HK-2 (cell line): Measurements from ENCODE around the gene SHISA3.

Source experiments
- DNase-seq: peaks from one replicate; pipeline ENCODE4 v3.0.0-alpha.2; 2018; ENCODE audit not compliant: unreplicated experiment

The SHISA3 gene

GRCh38 chr4:42445038-42445437 is 47.8 kb downstream of the SHISA3 start:
- no peak for DNase-seq

DNA sequence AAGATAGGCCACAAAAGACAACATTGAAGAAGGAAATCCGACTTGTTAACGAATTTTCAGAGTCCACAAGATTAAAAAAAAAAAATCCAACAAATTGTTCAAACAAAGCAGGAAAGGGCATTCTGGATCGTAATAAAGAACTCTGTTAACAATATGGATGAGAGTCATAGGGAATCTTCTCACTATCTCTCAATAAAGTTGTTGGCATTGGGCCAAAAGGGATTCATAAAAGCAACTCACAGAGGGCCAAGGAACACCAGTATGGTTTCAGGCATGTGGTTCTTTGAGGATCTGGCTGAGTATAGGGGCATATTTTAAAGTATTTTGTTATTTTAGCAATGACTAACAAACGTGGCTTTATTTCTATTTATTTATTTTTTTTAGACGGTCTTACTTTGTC is 49.5 kb downstream of the SHISA3 start:
- DNase-seq = no peak
